Adrenal gland (tissue), 5 donors: ENCODE measurements around the gene HMGA1.

Experiments
- POLR2A ChIP-seq, 2 donors: fragments of 450-650 bp; IDR thresholded peaks; one replicate each; pipeline ENCODE4 v1.6.1; 2017; ENCODE audit warnings: antibody characterized with exemption in 2 of 2, mild to moderate bottlenecking in 2 of 2, moderate library complexity in 1 of 2
- TF ChIP-seq, protein P1 (sequence below), 6 experiments: fragments of 450-650 bp in 4 of 6; fragments of 200-600 bp in 2 of 6; sonication (generic) in 1 of 6; IDR thresholded peaks; 1 replicate in 5 of 6; 2 replicates in 1 of 6; pipeline versions ENCODE4 v1.5.1 to v1.8.0; 2016 to 2021; ENCODE audit warnings: antibody characterized with exemption in 6 of 6, mild to moderate bottlenecking in 2 of 6, moderate library complexity in 1 of 6
- donor health status: DM: no; HTN: no; CAD: no.

DNA sequence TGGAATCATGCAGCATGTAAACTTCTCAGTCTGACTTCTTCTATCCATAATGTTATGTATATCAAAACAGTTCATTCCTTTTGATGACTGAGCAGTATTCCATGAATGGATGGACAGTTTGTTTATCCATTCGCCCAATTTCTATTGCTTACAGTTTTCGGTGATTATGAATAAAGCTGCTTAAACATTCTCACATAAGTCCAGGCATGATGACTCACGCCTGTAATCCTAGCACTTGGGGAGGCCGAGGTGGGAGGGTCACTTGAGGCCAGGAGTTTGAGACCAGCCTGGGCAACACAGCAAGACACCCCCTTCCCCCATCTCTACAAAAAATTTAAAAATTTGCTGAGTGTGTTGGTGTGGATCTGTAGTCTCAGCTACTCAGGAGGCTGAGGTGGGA, 22.9 kb upstream of the HMGA1 start:
- no peak for TF ChIP-seq POLR2A (IDR thresholded peaks at IDR 0.05)
- TF ChIP-seq, protein P1, sequence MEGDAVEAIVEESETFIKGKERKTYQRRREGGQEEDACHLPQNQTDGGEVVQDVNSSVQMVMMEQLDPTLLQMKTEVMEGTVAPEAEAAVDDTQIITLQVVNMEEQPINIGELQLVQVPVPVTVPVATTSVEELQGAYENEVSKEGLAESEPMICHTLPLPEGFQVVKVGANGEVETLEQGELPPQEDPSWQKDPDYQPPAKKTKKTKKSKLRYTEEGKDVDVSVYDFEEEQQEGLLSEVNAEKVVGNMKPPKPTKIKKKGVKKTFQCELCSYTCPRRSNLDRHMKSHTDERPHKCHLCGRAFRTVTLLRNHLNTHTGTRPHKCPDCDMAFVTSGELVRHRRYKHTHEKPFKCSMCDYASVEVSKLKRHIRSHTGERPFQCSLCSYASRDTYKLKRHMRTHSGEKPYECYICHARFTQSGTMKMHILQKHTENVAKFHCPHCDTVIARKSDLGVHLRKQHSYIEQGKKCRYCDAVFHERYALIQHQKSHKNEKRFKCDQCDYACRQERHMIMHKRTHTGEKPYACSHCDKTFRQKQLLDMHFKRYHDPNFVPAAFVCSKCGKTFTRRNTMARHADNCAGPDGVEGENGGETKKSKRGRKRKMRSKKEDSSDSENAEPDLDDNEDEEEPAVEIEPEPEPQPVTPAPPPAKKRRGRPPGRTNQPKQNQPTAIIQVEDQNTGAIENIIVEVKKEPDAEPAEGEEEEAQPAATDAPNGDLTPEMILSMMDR (IDR thresholded peaks at IDR 0.05) = no peak
